H9 (cell line): ENCODE results near the gene ABR. TPM values are rescaled to one million over a fixed set of nuclear protein-coding genes. Genes with fewer than 3 reads are reported as not detected.
A peak's percentile ranks its signal among the peaks of the same experiment; 100 is the strongest.

Experiments
- DNase-seq: peaks from one replicate; pipeline ENCODE4 v3.0.0-alpha.2; 2017
- H2AFZ ChIP-seq: one replicate; pipeline ENCODE4 v1.6.1; 2013; ENCODE audit warnings: mild to moderate bottlenecking, low read length, control low read depth, moderate library complexity
- H2AK5ac ChIP-seq: 2 replicates; pipeline ENCODE4 v1.6.1; 2013; ENCODE audit warnings: low read length, control low read depth, mixed read lengths; ENCODE audit not compliant: insufficient read length
- H2BK120ac ChIP-seq: one replicate; pipeline ENCODE4 v1.6.1; 2013; ENCODE audit warnings: low read depth, mild to moderate bottlenecking, low read length, control low read depth, inconsistent platforms; ENCODE audit not compliant: poor library complexity, severe bottlenecking
- H2BK12ac ChIP-seq: 2 replicates; pipeline ENCODE4 v1.6.1; 2013; ENCODE audit warnings: low read length, control low read depth, mixed read lengths, low read depth; ENCODE audit not compliant: insufficient read length
- H2BK15ac ChIP-seq: 2 replicates; pipeline ENCODE4 v1.6.1; 2013; ENCODE audit warnings: low read depth, low read length, control low read depth
- H2BK20ac ChIP-seq: one replicate; pipeline ENCODE4 v1.6.1; 2013; ENCODE audit warnings: low read depth, mild to moderate bottlenecking, low read length, control low read depth, inconsistent platforms; ENCODE audit not compliant: poor library complexity, severe bottlenecking
- H2BK5ac ChIP-seq: 2 replicates; pipeline ENCODE4 v1.6.1; 2013; ENCODE audit warnings: low read length, control low read depth, mixed read lengths; ENCODE audit not compliant: insufficient read length
- H3K14ac ChIP-seq: 2 replicates; pipeline ENCODE4 v1.6.1; 2013; ENCODE audit warnings: low read length, control low read depth; ENCODE audit not compliant: insufficient read depth
- H3K18ac ChIP-seq: 2 replicates; pipeline ENCODE4 v1.6.1; 2013; ENCODE audit warnings: low read depth, mild to moderate bottlenecking, mixed read lengths, low read length, control low read depth; ENCODE audit not compliant: insufficient read length
- H3K23ac ChIP-seq: 2 replicates; pipeline ENCODE4 v1.6.1; 2013; ENCODE audit warnings: low read length, control low read depth, mixed read lengths, low read depth; ENCODE audit not compliant: insufficient read length
- H3K23me2 ChIP-seq: 2 replicates; pipeline ENCODE4 v1.6.1; 2013; ENCODE audit warnings: low read depth, mild to moderate bottlenecking, mixed read lengths, low read length, control low read depth; ENCODE audit not compliant: insufficient read length, poor library complexity, severe bottlenecking
- H3K27ac ChIP-seq: 2 replicates; pipeline ENCODE4 v1.5.1; 2013; ENCODE audit warnings: low read length, control low read depth, mixed read lengths, low read depth; ENCODE audit not compliant: insufficient read length
- H3K27me3 ChIP-seq: 2 replicates; pipeline ENCODE4 v1.6.1; 2013; ENCODE audit warnings: low read length, control low read depth, inconsistent platforms; ENCODE audit not compliant: insufficient read depth
- H3K4ac ChIP-seq: 2 replicates; pipeline ENCODE4 v1.6.1; 2013; ENCODE audit warnings: low read depth, mild to moderate bottlenecking, control low read depth, inconsistent platforms, low read length, moderate library complexity
- H3K4me1 ChIP-seq: 2 replicates; pipeline ENCODE4 v1.6.1; 2013; ENCODE audit warnings: low read length, control low read depth, inconsistent platforms; ENCODE audit not compliant: insufficient read depth
- H3K4me2 ChIP-seq: 2 replicates; pipeline ENCODE4 v1.6.1; 2013; ENCODE audit warnings: low read length, control low read depth, mixed read lengths; ENCODE audit not compliant: insufficient read length, insufficient read depth
- H3K56ac ChIP-seq: 2 replicates; pipeline ENCODE4 v1.6.1; 2013; ENCODE audit warnings: low read depth, mild to moderate bottlenecking, mixed read lengths, low read length, control low read depth; ENCODE audit not compliant: insufficient read length
- H3K79me1 ChIP-seq: 2 replicates; pipeline ENCODE4 v1.6.1; 2013; ENCODE audit warnings: low read depth, mild to moderate bottlenecking, moderate library complexity, low read length, control low read depth, inconsistent platforms; ENCODE audit not compliant: insufficient read depth, poor library complexity, severe bottlenecking
- H3K79me2 ChIP-seq: 2 replicates; pipeline ENCODE4 v1.6.1; 2013; ENCODE audit warnings: low read length, control low read depth, inconsistent platforms; ENCODE audit not compliant: insufficient read depth
- H3K9ac ChIP-seq: 2 replicates; pipeline ENCODE4 v1.6.1; 2013; ENCODE audit warnings: low read length, control low read depth, mixed read lengths; ENCODE audit not compliant: insufficient read length; ENCODE audit errors: extremely low read depth
- H3K9me3 ChIP-seq: one replicate; pipeline ENCODE4 v1.6.1; 2013; ENCODE audit warnings: low read depth, low read length, inconsistent platforms; ENCODE audit not compliant: control insufficient read depth
- H3T11ph ChIP-seq: one replicate; pipeline ENCODE4 v1.6.1; 2013; ENCODE audit warnings: mild to moderate bottlenecking, low read length, control low read depth, inconsistent platforms
- H4K20me1 ChIP-seq: one replicate; pipeline ENCODE4 v1.6.1; 2013; ENCODE audit not compliant: control insufficient read depth, insufficient read length, insufficient read depth
- H4K5ac ChIP-seq: 2 replicates; pipeline ENCODE4 v1.6.1; 2013; ENCODE audit warnings: low read depth, mild to moderate bottlenecking, mixed read lengths, low read length, control low read depth; ENCODE audit not compliant: insufficient read length
- H4K8ac ChIP-seq: replicated peaks from 2 replicates; pipeline ENCODE4 v1.6.1; 2013; ENCODE audit warnings: low read length, control low read depth, mixed read lengths, low read depth; ENCODE audit not compliant: insufficient read length
- H4K91ac ChIP-seq: 2 replicates; pipeline ENCODE4 v1.6.1; 2013; ENCODE audit warnings: low read depth, mild to moderate bottlenecking, moderate library complexity, mixed read lengths, low read length, control low read depth; ENCODE audit not compliant: insufficient read length
- H3K27ac Mint-ChIP-seq, 3 experiments: 2 replicates in 2 of 3; 3 replicates in 1 of 3; pipeline ENCODE4 v1.8.0; 2020 to 2021; ENCODE audit warnings: mixed read lengths in 3 of 3, mild to moderate bottlenecking in 1 of 3, moderate library complexity in 1 of 3
- H3K27me3 Mint-ChIP-seq: 2 replicates; pipeline ENCODE4 v1.8.0; 2021; ENCODE audit warnings: low read depth, mild to moderate bottlenecking, moderate library complexity, mixed read lengths
- H3K36me3 Mint-ChIP-seq, 3 experiments: 2 replicates in 2 of 3; 3 replicates in 1 of 3; pipeline ENCODE4 v1.8.0; 2020 to 2021; ENCODE audit warnings: low read depth in 3 of 3, mixed read lengths in 3 of 3; ENCODE audit not compliant: insufficient read depth in 1 of 3
- H3K4me1 Mint-ChIP-seq, 2 experiments: 2 replicates each; pipeline ENCODE4 v1.8.0; 2020; ENCODE audit warnings: mixed read lengths in 2 of 2
- H3K4me3 Mint-ChIP-seq, 2 experiments: 2 replicates in 1 of 2; 3 replicates in 1 of 2; pipeline ENCODE4 v1.8.0; 2020 to 2021; ENCODE audit warnings: mild to moderate bottlenecking in 2 of 2, mixed read lengths in 2 of 2, moderate library complexity in 1 of 2
- H3K9me3 Mint-ChIP-seq, 2 experiments: 2 replicates in 1 of 2; 3 replicates in 1 of 2; pipeline ENCODE4 v1.8.0; 2020; ENCODE audit warnings: mild to moderate bottlenecking in 2 of 2, mixed read lengths in 2 of 2, moderate library complexity in 1 of 2
- WGBS: extraction: QIAGEN DNeasy Blood & Tissue Kit; methylation state at CpG from one replicate; pipeline ENCODE4 v1.1.7; 2013; ENCODE audit warnings: missing lambda C conversion rate, low lambda C conversion rate, mixed read lengths; ENCODE audit not compliant: insufficient read length; ENCODE audit errors: extremely low coverage; 5-methylcytosine and 5-hydroxymethylcytosine counted together
- total RNA-seq: library from RNA; stranded (reverse); gene quantifications from 2 replicates; pipeline ENCODE4 v1.2.1, GENCODE V29; 2021
- TF ChIP-seq, protein P1 (sequence below): fragments of 200-600 bp; sonication (generic); conservative IDR thresholded peaks from 3 replicates; pipeline ENCODE4 v1.8.0; 2021; ENCODE audit warnings: antibody characterized with exemption, mild to moderate bottlenecking

ABR gene
- total RNA-seq, 1 experiment from 2014 or later: 34.7 TPM

DNA sequence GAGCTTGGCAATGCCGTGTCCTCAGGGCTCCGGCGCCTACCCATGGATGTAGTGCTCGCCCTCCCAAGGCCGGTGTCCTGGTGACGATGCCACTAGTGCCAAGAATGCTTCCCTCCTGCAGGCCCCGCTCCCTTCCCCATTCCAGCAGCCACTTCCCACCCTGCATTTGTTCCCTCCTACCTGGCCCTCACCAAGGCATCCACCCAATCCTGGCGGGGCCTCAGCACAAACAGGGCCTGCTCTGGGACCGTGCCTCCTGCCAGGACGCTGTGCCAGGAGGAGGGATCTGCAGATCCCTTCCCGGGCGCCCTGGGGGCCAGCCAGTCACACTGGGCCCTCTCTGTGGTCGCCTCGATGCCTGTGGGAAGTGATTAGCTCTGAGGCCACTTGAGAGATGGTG lies 25.1 kb downstream of the ABR start:
- Histone ChIP-seq H2BK20ac (no peak overlapping the region), H4K8ac (no peak overlapping the region), H3K79me2 (no peaks in the 10 kb centered on the region), H3K23ac (no peak overlapping the region), H3K4me1 (no peaks in the 10 kb centered on the region), H3K23me2 (no peaks in the 10 kb centered on the region), H4K20me1 (no peaks in the 10 kb centered on the region), H2BK12ac (no peak overlapping the region), H3K4me2 (no peak overlapping the region), H3T11ph (no peak overlapping the region), H2BK120ac (no peak overlapping the region), H3K4ac (no peak overlapping the region), H3K27me3 (no peaks in the 10 kb centered on the region), H4K5ac (no peak overlapping the region), H2AFZ (no peak overlapping the region), H2BK5ac (no peak overlapping the region), H3K56ac (no peak overlapping the region), H3K9me3 (no peaks in the 10 kb centered on the region), H4K91ac (no peak overlapping the region), H3K79me1 (no peaks in the 10 kb centered on the region), H2BK15ac (no peak overlapping the region), H2AK5ac (no peak overlapping the region), H3K9ac (no peak overlapping the region), H3K14ac (no peak overlapping the region), H3K18ac (no peak overlapping the region), H3K27ac (no peak overlapping the region)
- WGBS: no CpG with 5 or more reads among the region's 14 CpGs
- TF ChIP-seq, protein P1, sequence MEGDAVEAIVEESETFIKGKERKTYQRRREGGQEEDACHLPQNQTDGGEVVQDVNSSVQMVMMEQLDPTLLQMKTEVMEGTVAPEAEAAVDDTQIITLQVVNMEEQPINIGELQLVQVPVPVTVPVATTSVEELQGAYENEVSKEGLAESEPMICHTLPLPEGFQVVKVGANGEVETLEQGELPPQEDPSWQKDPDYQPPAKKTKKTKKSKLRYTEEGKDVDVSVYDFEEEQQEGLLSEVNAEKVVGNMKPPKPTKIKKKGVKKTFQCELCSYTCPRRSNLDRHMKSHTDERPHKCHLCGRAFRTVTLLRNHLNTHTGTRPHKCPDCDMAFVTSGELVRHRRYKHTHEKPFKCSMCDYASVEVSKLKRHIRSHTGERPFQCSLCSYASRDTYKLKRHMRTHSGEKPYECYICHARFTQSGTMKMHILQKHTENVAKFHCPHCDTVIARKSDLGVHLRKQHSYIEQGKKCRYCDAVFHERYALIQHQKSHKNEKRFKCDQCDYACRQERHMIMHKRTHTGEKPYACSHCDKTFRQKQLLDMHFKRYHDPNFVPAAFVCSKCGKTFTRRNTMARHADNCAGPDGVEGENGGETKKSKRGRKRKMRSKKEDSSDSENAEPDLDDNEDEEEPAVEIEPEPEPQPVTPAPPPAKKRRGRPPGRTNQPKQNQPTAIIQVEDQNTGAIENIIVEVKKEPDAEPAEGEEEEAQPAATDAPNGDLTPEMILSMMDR: no peak
- no peak for DNase-seq
- H3K4me3 Mint-ChIP-seq: no peak overlapping the region
- no peaks in the 10 kb centered on the region for H3K9me3 Mint-ChIP-seq
- H3K4me1 Mint-ChIP-seq: peaks cover 13 to 15% of the 10 kb centered on the region in 2 experiments
- H3K36me3 Mint-ChIP-seq: peaks cover 0 to 8% (median 0%) of the 10 kb centered on the region in 3 experiments; a peak in 1 of 7 replicates
- no peaks in the 10 kb centered on the region for H3K27me3 Mint-ChIP-seq
- peak overlapping the region in 2 of 3 experiments; percentile 8 to 23; a peak in 2 of 7 replicates for H3K27ac Mint-ChIP-seq
